Measurements from ENCODE around the gene FMNL1.

The FMNL1 gene

DNA sequence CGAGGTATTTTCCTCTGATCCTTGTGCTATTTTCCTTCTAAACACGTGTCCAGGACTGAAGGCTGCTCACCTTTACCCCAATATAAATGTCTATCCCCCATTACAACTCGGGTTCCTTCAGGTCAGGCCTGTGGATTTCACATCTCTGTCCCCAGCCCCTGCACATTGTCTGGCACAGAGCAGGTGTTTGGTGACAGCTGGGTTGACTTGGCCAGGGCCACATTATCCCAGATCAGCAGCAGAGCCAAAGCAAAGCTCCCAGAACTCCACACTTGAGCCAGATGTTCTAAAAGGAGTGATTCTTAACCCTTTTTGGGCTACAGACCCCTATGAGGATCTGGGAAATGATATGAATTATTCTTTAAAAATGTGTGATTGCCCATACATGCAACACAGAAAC lies 58.2 kb downstream of the FMNL1 start:
- DNase-seq (ENCODE audit: low spot score): no peak

DNA sequence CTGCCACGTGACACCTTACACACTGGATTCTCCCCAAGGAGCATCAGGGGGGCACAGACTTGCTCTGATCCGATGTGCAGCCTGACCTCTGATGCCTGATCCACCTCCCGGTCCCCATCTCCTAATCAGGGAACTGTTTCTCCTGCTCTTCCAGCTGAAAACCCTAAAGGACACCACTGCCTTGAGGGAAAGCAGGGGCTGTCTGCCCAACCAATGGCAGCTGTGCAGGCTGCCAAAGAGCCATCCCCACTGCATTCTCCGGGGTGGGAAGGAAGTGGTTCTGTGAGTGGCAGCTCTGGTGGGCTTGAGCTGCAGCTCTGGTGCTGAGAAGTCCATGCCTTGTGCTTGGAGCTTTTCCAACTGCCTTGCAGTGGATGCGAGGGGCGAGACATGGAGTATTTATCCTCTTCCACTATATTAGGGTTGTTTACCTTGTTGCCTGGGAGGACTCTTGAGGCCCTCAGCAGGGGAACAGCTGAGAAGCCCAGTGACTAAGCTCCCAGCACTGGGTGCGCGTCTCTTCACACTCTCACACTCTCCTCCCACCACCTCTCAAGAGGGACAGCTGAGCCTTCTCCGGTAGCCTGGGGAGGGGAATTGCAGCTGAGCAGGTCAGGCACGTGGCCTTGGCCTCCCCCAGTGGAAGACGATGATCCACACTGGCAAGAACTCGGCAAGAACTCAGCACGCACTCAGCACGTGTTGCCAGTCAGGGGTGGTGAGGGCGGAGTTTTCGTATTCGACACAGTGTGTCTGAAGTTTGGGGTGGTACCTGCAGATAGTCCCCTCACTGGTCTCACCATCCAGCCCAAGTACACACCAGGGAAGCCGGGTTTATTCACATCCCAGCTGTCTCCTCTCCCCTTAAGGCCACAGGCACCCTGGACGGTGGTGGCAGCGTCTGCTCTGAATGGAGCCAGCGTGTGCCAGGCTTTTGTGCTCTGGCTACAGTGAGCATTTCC lies 61.3 kb downstream of the FMNL1 start:
- no peak for DNase-seq (ENCODE audit: low spot score)

DNA sequence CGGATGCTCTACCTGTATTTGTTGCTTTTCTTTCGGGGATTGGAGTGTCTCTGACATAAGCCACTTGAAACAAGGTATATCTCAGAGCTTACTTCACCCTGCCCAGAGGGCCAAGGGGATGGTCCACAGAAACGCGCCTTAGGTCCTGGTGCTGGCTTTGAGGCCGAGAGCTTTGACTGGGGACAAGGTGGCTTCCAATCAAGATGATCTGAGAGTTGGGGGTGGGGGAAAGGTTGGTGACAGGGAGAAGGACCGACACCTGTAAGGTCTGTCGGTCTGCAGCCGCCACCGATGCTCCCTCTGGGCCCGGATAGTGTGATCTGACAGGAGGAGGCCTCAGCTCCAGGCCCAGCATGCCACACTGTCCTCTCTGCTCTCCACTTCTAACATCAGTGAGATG lies 62.0 kb downstream of the FMNL1 start:
- DNase-seq (ENCODE audit: low spot score): no peak

DNA sequence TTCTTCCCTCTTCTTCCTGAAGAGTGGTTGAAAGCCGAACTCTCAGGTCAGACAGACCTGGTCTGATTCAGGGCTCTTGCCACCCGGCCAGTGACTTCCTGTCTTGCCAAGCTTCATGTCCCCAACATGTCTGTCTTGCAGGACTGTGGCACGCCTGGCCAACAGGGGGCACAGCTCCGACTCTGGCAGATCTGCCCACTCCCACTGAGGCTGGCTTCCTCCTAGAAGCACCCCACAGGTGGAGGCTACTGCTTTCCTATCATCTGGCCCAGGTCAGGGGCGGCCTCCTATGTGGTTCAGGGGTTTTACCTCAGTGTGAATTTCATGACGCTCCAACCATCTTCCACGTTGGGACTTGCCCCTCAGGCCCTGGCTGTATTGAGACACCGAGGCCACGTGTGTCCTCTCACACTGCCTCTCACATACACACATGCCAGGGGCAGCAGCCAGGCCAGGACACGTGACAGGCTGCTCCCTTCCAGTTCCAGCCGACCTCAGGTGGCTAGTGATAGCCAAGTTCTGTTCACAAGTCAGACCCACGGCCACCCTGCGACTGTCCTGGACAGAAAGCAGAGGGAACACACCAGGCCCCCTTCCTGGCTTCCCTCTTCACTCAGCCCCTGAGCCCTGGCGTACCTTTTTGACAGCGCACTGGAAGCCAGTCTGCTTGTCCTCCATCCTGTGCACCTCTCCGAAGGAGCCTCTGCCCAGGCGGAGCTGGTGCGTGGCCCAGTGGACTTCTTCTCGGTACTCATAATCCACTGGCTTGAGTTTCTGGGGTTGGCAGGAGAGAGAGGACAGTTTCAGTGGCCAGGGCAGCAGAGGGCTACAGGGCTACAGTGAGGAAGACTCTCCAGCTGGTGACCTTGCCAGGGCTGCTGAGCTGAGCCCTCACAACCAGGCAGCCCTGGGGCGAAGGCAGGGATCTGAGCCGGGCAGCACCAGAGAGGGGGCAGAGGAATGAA lies 62.8 kb downstream of the FMNL1 start:
- no peak for DNase-seq (ENCODE audit: low spot score)

DNA sequence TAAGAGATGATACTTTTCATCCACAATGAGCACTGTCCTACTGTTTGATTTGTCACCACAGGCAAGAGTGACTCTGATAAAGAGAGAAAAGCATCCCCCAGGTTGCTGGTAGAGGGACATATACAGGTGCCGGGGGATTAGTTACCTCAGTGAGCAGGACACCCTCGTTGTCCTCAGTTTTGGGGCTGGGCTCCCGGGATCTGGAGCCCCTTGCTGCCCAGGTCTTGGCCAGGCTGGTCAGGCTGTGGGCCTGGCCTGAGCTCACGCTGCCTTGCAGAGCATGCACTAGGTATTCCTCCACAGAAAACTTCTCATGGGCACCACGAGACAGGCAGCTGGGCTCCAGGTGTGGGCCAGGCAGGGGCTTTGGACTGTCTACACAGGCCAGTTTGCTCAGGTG lies 64.6 kb downstream of the FMNL1 start:
- DNase-seq (ENCODE audit: low spot score): no peak

DNA sequence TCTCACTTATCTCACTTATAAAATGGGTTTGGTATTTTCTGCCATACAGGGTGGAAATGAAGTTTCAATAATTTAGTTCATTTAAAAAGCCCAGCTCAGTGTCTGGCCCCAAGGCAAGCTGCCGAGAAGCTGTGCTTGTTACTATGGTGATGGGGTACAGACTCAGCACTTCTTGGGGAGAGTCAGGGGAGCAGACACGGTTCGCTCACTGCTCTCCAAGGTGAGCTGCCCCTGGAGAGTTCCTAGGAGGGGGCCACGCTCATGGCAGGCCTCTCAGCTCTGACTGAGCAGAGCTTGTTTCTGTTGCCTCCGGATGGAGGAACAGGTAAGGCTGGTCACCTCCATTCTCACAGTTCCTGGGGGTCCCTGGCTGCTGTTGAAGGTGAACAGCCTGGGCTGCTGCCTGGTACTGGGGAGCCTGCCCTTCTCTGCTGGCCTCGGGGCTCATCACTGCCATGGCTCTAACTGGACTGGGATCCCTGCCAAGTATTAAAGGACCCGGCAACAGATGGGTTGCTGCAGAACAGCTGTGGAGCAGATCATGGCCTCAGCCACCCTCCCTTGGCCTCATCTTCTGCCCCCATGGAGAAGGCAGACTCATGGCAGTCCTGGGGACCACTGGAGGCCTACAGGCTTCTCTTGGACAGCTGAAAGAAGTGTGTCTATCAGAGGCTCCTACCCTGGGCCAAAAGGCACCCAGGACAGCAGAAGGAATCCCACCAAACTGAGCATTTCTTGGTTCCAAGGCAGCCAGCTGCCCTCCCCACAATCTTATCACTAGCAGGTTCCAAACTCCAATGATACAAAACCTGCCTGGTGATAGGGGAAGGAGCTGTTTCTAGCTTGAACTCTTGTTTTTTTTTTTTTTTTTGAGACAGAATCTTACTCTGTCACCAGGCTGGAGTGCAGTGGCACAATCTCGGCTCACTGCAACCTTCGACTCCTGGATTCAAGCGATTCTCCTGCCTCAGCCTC lies 66.1 kb downstream of the FMNL1 start:
- DNase-seq (ENCODE audit: low spot score): no peak

DNA sequence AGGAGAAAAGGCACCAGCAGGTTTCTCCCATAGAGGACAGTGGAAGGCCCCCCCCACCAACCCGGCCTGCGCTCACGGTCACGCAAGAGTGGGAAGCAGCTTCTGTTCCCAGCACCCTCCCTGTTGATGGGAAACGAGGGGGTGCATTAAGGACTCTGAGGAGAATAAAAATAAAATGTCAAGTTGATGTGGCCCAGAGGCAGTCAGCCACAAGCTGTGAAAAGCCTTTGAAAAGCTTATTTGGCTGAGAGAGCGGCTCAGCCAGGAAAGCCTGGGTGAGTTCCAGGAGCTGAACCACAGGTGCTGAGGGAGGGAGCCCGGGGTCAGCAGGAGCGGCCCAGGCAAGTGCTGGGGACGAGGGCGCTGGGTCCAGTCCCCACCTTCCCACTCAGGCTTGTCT lies 67.1 kb downstream of the FMNL1 start:
- no peak for DNase-seq (ENCODE audit: low spot score)

DNA sequence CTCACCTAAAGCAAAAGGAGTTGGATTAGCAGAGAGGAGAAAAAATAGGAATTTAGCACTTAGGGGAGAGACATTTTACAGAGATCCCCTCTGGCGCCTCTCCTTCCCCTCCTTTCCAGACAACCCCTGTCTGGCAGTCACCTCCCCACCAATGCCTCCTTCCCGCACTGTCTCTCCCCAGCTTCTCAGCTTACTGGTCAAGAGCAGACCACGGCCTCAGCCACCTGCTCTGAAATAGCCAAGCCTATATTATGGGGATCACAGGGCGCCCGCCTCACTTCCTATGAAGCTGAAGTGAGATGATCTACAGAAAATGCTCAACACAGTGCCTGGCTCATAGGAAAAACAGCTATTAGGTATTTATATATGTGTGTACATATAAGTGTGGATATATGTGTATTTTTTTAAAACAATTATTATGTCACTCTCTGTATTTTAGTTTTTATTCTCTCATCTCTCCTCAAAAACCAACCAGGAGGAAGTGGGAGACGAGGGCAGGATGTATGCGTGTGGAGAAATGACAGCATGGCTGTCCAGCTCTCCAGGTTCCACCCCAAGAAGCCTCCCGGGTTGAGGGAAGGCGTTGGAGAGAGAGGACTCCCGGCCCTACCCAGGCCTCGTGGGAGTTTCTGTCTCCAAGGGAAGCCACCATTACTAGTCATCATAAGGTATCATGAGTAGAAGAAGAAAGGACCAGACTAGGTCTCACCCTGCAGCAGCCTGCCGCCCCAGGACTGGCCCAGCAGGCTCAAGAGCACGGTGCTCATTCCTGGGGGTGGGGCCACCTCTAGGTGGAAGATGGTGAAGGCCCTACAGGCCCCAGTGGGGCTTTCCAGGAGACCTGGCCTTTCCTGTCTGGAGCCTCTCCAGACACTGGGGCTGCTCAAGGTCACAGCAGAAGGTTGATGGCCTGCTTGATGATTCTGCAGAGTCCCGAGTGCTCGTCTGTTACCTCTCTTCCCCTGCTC lies 67.9 kb downstream of the FMNL1 start:
- no peak for DNase-seq (ENCODE audit: low spot score)

DNA sequence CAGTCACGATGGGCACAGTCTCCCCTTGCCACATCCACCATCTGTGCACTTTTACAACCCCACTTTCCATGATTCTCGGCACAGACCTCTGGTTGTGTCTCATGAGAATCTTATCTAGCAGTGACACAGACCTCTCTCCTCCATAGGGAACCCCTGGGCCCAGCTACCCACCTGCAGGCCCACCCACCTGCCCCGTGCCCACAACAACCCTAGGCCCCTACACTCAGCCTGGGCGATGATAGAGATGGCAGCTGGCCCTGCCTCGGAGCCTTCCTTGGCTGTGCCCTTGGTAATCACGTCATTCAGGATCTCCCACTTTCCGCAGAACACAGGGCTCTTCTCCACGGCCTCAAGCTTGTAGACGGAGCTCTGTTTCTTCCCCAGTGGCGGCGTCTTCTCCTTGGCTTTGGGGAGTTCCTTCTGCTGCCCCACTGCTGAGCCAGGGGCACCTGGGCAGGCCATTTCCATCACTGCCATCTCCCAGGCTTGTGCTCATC lies 68.6 kb downstream of the FMNL1 start:
- DNase-seq (ENCODE audit: low spot score): no peak

DNA sequence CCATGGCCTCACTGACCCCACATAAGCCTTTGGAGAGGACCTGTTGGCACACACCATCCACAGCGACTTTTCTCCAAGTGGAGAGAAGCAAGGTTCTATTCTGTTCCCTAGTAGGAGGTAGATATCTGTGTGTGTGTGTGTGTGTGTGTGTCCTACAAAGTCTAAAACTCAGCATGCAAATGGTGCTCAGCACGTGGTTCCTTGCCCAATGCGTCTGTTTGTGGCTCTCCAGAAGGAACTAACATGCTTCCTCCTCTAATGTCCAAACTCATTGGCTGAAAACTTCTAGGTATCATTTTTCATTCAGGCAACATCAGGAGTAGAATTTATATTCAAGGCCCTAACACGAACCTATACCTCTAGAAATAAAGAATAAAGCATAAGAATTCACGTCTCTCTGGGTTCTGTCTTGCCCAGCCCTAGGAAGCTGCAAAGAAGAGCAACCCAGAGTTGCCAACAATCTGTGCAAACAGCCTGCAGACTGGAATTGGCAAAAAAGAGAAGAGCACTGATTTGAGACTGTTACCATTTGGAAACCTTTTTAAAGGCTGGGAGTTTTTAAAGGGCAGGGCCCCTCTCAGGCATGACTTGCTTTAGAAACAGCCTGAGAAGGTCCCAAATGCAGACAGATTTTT lies 69.6 kb downstream of the FMNL1 start:
- DNase-seq (ENCODE audit: low spot score): no peak

DNA sequence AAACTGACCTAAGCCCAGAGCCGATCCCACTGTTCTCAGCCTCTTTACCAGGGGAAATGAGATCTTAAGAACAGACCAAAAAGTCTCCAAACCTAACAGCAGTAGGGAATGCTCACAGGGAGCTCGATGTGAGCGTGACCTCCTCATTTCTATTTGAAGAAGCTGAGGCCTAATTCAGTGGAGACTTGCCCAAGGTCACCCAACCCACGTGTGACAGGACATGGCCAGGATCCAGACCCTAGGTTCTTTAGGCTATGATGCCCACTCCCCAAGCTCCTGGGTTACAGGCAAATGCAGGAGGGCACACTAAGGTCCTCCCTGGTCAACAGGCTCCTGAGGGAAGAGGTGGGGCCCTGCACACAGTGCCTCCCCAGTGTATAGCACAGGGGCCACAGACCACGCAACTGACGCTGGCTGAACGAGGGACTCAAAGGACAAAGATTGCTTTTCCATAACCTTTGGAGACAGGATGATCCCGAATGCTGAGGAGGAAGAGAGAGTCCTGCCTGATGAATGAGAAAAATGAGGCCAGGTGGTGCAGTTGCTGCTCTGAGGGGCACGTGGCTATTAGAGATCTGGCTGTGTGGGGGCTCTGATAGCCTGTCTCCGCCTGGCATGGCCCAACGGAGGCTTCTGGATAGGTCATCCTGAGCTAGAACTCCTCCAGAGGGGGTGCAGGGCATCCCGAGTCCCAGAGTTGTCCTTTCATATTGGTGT lies 71.2 kb downstream of the FMNL1 start:
- DNase-seq (ENCODE audit: low spot score): no peak

DNA sequence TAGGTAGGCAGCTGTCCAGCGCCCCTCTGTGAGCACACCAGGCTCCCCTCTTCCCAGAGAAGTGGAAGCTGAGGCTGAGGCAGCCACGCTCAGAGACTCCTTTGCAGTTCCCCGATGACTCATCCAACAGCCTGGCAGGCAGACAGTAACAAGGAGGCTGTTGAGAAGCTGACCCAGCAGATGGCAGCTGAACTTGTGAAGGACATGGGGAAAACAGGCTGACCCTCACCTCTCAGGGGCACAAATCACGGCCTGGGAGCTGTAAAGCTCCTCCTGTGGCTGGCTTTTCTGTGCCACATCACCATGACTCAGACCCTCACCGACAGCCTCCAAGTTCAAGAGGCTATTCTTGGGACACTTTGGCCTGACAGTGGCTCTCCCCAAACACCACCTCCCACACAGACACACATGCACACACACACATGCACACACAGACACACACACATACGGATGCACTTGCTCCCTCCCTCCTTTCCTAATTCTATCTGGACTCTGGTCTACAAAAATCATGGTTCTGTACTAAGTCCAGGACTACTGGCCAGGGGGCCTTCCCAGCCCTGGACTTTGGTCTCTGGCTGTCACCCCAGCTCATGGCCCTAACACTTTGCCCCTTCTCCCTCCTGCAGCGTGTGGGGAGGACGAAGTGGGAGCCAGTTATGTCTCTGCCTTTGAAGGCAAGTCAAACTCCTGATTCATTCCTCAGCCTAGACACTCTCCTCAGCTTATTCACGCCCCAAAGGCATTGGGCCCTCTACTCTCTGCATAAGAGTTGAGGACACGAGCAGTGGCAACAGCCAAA lies 71.9 kb downstream of the FMNL1 start:
- DNase-seq (ENCODE audit: low spot score): peak; percentile 88

DNA sequence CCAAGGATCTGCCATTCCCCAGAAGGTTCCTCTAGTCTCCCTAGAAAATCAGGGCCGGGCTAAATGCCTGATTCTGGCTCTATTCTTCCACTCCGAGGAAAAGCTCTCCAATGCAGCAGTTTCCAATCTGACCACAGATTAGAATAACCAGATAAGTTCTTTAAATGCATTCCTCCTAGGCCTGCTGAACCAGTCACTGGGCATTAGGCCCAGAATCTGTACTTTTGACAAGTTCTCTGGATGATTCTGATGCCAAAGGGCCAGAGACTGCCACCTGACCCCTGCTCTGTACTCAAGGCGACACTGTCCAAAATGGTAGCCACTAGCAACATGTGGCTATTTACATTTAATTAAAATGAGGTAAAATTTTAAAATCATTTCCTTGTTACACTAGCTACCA lies 72.8 kb downstream of the FMNL1 start:
- no peak for DNase-seq (ENCODE audit: low spot score)

DNA sequence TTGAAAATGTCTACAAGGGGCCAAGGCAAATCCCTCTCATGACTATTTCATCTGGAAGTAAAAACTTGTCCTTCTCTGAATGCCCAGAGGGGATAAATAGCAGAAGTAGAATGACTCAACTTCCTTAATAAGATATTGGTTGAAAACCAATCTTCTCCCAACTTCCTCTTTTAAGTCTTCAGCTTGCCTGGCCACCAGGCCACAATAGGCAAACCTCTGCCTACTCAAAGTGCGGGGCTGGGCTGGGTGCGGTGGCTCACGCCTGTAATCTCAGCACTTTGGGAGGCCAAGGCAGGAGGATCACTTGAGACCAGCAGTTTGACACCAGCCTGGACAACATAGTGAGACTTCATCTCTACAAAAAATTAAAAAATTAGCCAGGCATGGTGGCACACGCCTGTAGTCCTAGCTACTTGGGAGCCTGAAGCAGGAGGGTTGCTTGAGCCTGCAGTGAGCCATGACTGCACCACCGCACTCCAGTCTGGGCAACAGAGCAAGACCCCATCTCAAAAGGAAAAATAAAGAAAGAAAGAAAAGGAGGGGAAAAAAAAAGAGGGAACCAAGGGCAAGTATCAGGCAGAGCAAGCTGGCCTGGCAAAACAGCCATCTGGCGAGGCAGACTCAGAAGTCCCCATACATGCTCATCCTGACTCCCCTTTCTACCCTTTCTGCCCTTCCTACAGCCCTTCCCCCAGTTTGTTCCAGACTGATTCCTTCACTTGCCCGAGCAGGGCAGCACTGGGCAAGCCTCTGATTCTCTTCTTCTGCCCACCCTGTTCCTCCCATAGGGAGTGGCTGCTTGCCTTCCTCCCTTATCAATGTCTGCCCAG lies 74.5 kb downstream of the FMNL1 start:
- DNase-seq (ENCODE audit: low spot score): no peak

DNA sequence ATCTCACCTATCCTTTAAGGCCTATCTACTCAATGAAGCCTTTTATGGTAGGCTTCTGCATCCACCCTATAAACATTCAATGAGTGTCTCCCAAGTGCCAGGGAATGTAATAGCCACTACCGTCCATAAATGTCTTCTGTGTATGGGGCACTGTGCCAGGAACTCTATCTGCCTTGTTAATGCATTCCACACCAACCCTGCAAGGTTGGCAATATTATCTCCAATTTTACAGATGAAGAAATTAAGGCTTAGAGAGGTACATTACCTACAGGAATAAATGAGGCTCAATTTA lies 75.1 kb downstream of the FMNL1 start:
- DNase-seq (ENCODE audit: low spot score): no peak
